B cell (primary cell): ENCODE results near the gene PCDHGA11. TPM values are rescaled to one million over a fixed set of nuclear protein-coding genes. Genes with fewer than 3 reads are reported as not detected.

ENCODE experiments used
- ATAC-seq: fragments of 200-7000 bp; cut with Tn5 transposase; one replicate; pipeline ENCODE4 v1.10.0; 2021; ENCODE audit warnings: low read depth, mild to moderate bottlenecking, moderate number of reproducible peaks, moderate library complexity
- CTCF ChIA-PET: fragments of 350-600 bp; sonication (Branson Sonifier 250); formaldehyde crosslinking; loops from one replicate; lab custom pipeline; 2021; ENCODE audit warnings: antibody characterized with exemption, inconsistent platforms; lab: Charles Lee
- POLR2A ChIA-PET: fragments of 350-600 bp; sonication (Branson Sonifier 250); formaldehyde crosslinking; loops from one replicate; lab custom pipeline; 2021; ENCODE audit warnings: antibody characterized with exemption; lab: Charles Lee
- DNase-seq: peaks from one replicate; pipeline ENCODE4 v3.0.0; 2013
- H2AFZ ChIP-seq: 2 replicates; pipeline ENCODE4 v1.6.1; 2012; ENCODE audit warnings: mild to moderate bottlenecking, low read depth, low read length; ENCODE audit not compliant: insufficient read depth, poor library complexity, severe bottlenecking
- H3K27ac ChIP-seq, 2 donors: 1 replicate in 1 of 2; 2 replicates in 1 of 2; pipeline ENCODE4 v1.5.1; 2012 to 2013; ENCODE audit warnings: low read length in 2 of 2, mild to moderate bottlenecking in 2 of 2, moderate library complexity in 1 of 2
- H3K27me3 ChIP-seq, 4 experiments: fragments of 200-600 bp in 1 of 4; sonication (generic) in 1 of 4; replicated peaks in 1 of 4; 1 replicate in 2 of 4; 2 replicates in 2 of 4; pipeline versions ENCODE4 v1.6.1 to v1.7.0; 2013 to 2016; ENCODE audit warnings: low read length in 3 of 4, mild to moderate bottlenecking in 2 of 4, mixed read lengths in 1 of 4, moderate library complexity in 1 of 4; ENCODE audit not compliant: insufficient read depth in 4 of 4, control insufficient read depth in 3 of 4; ENCODE audit errors: control extremely low read depth in 1 of 4
- H3K36me3 ChIP-seq, 2 experiments: replicated peaks in 1 of 2; 1 replicate in 1 of 2; 2 replicates in 1 of 2; pipeline versions ENCODE4 v1.6.1 to v1.7.1; 2013; ENCODE audit warnings: low read length in 1 of 2; ENCODE audit not compliant: insufficient read depth in 2 of 2, control insufficient read depth in 1 of 2; ENCODE audit errors: control extremely low read depth in 1 of 2, extremely low read depth in 1 of 2
- H3K4me1 ChIP-seq, 2 donors: fragments of 200-600 bp in 1 of 2; sonication (generic) in 1 of 2; 1 replicate in 1 of 2; 2 replicates in 1 of 2; pipeline versions ENCODE4 v1.5.1 to v1.6.1; 2013 to 2017; ENCODE audit warnings: low read length in 2 of 2; ENCODE audit not compliant: control insufficient read depth in 2 of 2, insufficient read depth in 2 of 2
- H3K4me2 ChIP-seq: replicated peaks from 2 replicates; pipeline ENCODE3; 2012; ENCODE audit warnings: mild to moderate bottlenecking, low read depth, low read length; ENCODE audit not compliant: poor library complexity, severe bottlenecking
- H3K4me3 ChIP-seq, 5 experiments: fragments of 200-600 bp in 1 of 5; sonication (generic) in 1 of 5; 1 replicate in 3 of 5; 2 replicates in 2 of 5; pipeline versions ENCODE4 v1.5.1 to v1.7.0; 2011 to 2016; ENCODE audit warnings: low read length in 4 of 5, mild to moderate bottlenecking in 4 of 5, low read depth in 2 of 5, control low read depth in 1 of 5, moderate library complexity in 1 of 5; ENCODE audit not compliant: insufficient read depth in 1 of 5; ENCODE audit errors: control extremely low read depth in 1 of 5, extremely low read depth in 1 of 5
- H3K79me2 ChIP-seq: fragments of 200-600 bp; sonication (generic); one replicate; pipeline ENCODE4 v1.6.0; 2016; ENCODE audit warnings: low read length; ENCODE audit not compliant: control insufficient read depth, insufficient read depth
- H3K9ac ChIP-seq: fragments of 200-600 bp; sonication (generic); 2 replicates; pipeline ENCODE4 v1.6.1; 2017; ENCODE audit warnings: mild to moderate bottlenecking, low read length, moderate library complexity
- H3K9me3 ChIP-seq, 3 donors: one replicate each; pipeline versions ENCODE4 v1.6.1 to v1.7.1; 2013; ENCODE audit warnings: low read length in 2 of 3; ENCODE audit not compliant: control insufficient read depth in 2 of 3, insufficient read depth in 1 of 3; ENCODE audit errors: control extremely low read depth in 1 of 3
- H4K20me1 ChIP-seq: 2 replicates; pipeline ENCODE4 v1.6.0; 2012; ENCODE audit warnings: mild to moderate bottlenecking, low read length; ENCODE audit not compliant: insufficient read depth, control insufficient read depth, poor library complexity, severe bottlenecking
- H3K27ac Mint-ChIP-seq: one replicate; pipeline ENCODE4 v1.8.0; 2021; ENCODE audit warnings: mixed read lengths
- H3K27me3 Mint-ChIP-seq: one replicate; pipeline ENCODE4 v1.8.0; 2021; ENCODE audit warnings: mixed read lengths
- H3K4me1 Mint-ChIP-seq: one replicate; pipeline ENCODE4 v1.8.0; 2021; ENCODE audit warnings: mixed read lengths
- H3K4me3 Mint-ChIP-seq: one replicate; pipeline ENCODE4 v1.8.0; 2021; ENCODE audit warnings: mixed read lengths
- H3K9me3 Mint-ChIP-seq: one replicate; pipeline ENCODE4 v1.8.0; 2022; ENCODE audit warnings: mixed read lengths; ENCODE audit not compliant: insufficient read depth
- EZH2 ChIP-seq: IDR thresholded peaks from 2 replicates; pipeline ENCODE4 v1.6.1; 2012; ENCODE audit warnings: borderline replicate concordance, low read depth, mild to moderate bottlenecking, moderate library complexity, low read length; ENCODE audit not compliant: insufficient read depth, poor library complexity, severe bottlenecking
- WGBS: methylation state at CpG from one replicate; pipeline ENCODE4 v1.1.5; 2013; ENCODE audit warnings: missing lambda C conversion rate; ENCODE audit not compliant: insufficient coverage; 5-methylcytosine and 5-hydroxymethylcytosine counted together
- intact Hi-C: fragments of 100-400 bp; cut with micrococcal nuclease; formaldehyde crosslinking; loops from one replicate; pipeline ENCODE4 v1.10.0; 2022
- polyA plus RNA-seq: library from polyadenylated mRNA; depleted of rRNA; stranded (reverse); fragments of >200 nt; gene quantifications from 2 replicates; pipeline ENCODE4 v1.2.3, GENCODE V29; 2012
- total RNA-seq, 2 donors: library from RNA; stranded (reverse); fragments of 120-200 nt in 1 of 2; gene quantifications; 1 replicate in 1 of 2; 2 replicates in 1 of 2; pipeline versions ENCODE4 v1.2.3 to v1.2.4, GENCODE V29; 2013 to 2022
- TF ChIP-seq, protein P1 (sequence below): fragments of 200-600 bp; IDR thresholded peaks from one replicate; pipeline ENCODE4 v1.8.0; 2022; ENCODE audit warnings: antibody characterized with exemption, mild to moderate bottlenecking

PCDHGA11 gene
- total and polyA plus RNA-seq, 2 donors (not counting 1 experiment from before 2014, with no cell fraction given), result 0.15 to 1.5 TPM

DNA sequence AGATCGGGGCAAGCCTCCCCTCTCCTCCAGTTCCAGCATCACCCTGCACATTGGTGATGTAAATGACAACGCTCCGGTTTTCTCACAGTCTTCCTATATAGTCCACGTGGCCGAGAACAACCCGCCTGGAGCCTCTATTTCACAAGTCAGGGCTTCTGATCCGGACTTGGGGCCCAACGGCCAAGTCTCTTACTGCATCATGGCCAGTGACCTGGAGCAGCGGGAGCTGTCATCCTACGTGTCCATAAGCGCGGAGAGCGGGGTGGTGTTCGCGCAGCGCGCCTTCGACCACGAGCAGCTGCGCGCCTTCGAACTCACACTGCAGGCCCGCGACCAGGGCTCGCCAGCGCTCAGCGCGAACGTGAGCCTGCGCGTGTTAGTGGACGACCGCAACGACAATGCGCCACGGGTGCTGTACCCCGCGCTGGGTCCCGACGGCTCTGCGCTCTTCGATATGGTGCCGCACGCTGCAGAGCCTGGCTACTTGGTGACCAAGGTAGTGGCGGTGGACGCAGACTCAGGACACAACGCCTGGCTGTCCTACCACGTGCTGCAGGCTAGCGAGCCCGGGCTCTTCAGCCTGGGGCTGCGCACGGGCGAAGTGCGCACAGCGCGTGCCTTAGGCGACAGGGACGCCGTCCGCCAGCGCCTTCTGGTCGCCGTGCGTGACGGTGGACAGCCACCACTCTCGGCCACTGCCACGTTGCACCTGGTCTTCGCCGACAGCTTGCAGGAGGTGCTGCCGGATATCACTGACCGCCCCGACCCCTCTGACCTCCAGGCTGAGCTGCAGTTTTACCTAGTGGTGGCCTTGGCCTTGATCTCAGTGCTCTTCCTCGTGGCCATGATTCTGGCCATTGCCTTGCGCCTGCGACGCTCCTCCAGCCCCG lies 31.5 kb upstream of the PCDHGA11 start:
- no peak overlapping the region for H3K9ac ChIP-seq
- TF ChIP-seq, protein P1, sequence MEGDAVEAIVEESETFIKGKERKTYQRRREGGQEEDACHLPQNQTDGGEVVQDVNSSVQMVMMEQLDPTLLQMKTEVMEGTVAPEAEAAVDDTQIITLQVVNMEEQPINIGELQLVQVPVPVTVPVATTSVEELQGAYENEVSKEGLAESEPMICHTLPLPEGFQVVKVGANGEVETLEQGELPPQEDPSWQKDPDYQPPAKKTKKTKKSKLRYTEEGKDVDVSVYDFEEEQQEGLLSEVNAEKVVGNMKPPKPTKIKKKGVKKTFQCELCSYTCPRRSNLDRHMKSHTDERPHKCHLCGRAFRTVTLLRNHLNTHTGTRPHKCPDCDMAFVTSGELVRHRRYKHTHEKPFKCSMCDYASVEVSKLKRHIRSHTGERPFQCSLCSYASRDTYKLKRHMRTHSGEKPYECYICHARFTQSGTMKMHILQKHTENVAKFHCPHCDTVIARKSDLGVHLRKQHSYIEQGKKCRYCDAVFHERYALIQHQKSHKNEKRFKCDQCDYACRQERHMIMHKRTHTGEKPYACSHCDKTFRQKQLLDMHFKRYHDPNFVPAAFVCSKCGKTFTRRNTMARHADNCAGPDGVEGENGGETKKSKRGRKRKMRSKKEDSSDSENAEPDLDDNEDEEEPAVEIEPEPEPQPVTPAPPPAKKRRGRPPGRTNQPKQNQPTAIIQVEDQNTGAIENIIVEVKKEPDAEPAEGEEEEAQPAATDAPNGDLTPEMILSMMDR, result no peak
- TF ChIP-seq EZH2, result no peak
- POLR2A ChIA-PET, result no interaction called here
- H4K20me1 ChIP-seq, result no peaks in the 10 kb centered on the region
- H3K9me3 Mint-ChIP-seq, result peaks cover 10% of the 10 kb centered on the region
- DNase-seq (no peak), ATAC-seq (no peak)
- no peaks in the 10 kb centered on the region for H3K79me2 ChIP-seq
- no peak overlapping the region for H3K4me2 ChIP-seq
- H3K4me1 Mint-ChIP-seq, result peaks cover 3% of the 10 kb centered on the region
- CTCF ChIA-PET, result no interaction called here
- no peaks in the 10 kb centered on the region for H3K4me1 ChIP-seq
- peaks cover 64% of the 10 kb centered on the region for H3K27me3 Mint-ChIP-seq
- H3K27ac Mint-ChIP-seq, result no peak overlapping the region
- no peak overlapping the region for H3K4me3 ChIP-seq
- 55% methylated on average over 77 of the region's 77 CpGs for WGBS
- peaks cover 0 to 60% (median 37%) of the 10 kb centered on the region in 4 experiments for H3K27me3 ChIP-seq
- no peaks in the 10 kb centered on the region for H3K36me3 ChIP-seq
- peaks cover 2 to 48% (median 30%) of the 10 kb centered on the region in 3 donors for H3K9me3 ChIP-seq
- intact Hi-C loops, result no loop called here
- H3K27ac ChIP-seq, result no peak overlapping the region
- H2AFZ ChIP-seq, result no peak overlapping the region
- no peak overlapping the region for H3K4me3 Mint-ChIP-seq
